Fibroblast of lung (primary cell): ENCODE measurements around the gene WASL. TPM values are rescaled to one million over a fixed set of nuclear protein-coding genes. Genes with fewer than 3 reads are reported as not detected.
"Not testable (repeated sequence)": the region's sequence is repeated elsewhere in the genome, so short reads cannot be mapped to it uniquely, and the experiment has no call there.

Experiments
- DNase-seq, 2 donors: peaks; one replicate each; pipeline versions ENCODE4 v3.0.0 to v3.0.0-alpha.2; 2010; ENCODE audit warnings: low read depth in 2 of 2
- H2AFZ ChIP-seq: 2 replicates; pipeline ENCODE4 v1.5.1; 2012; ENCODE audit warnings: low read length, control low read depth, inconsistent platforms
- H3K27ac ChIP-seq: 2 replicates; pipeline ENCODE4 v1.5.1; 2011; ENCODE audit warnings: low read length, control low read depth; ENCODE audit not compliant: insufficient read depth
- H3K27me3 ChIP-seq: 2 replicates; pipeline ENCODE4 v1.5.1; 2011; ENCODE audit warnings: mild to moderate bottlenecking, low read length; ENCODE audit not compliant: control insufficient read depth, insufficient read depth
- H3K36me3 ChIP-seq: 2 replicates; pipeline ENCODE4 v1.5.1; 2011; ENCODE audit warnings: low read length; ENCODE audit not compliant: control insufficient read depth, insufficient read depth
- H3K4me1 ChIP-seq: 2 replicates; pipeline ENCODE4 v1.5.1; 2011; ENCODE audit warnings: low read length; ENCODE audit not compliant: control insufficient read depth, insufficient read depth; ENCODE audit errors: extremely low read depth
- H3K4me2 ChIP-seq: 2 replicates; pipeline ENCODE4 v1.5.1; 2011; ENCODE audit warnings: low read length, control low read depth; ENCODE audit not compliant: insufficient read depth; ENCODE audit errors: extremely low read depth
- H3K4me3 ChIP-seq, 4 experiments: fragments of 200-600 bp in 1 of 4; sonication (generic) in 1 of 4; replicated peaks in 1 of 4; 2 replicates each; pipeline ENCODE4 v1.5.1; 2011 to 2016; ENCODE audit warnings: low read length in 4 of 4, low read depth in 3 of 4, mild to moderate bottlenecking in 3 of 4, control low read depth in 2 of 4, inconsistent platforms in 1 of 4, mixed read lengths in 1 of 4; ENCODE audit not compliant: insufficient read depth in 1 of 4; ENCODE audit errors: control extremely low read depth in 1 of 4
- H3K79me2 ChIP-seq: 2 replicates; pipeline ENCODE4 v1.5.1; 2012; ENCODE audit warnings: mild to moderate bottlenecking, low read length, inconsistent platforms; ENCODE audit not compliant: control insufficient read depth, insufficient read depth
- H3K9ac ChIP-seq: 2 replicates; pipeline ENCODE4 v1.5.1; 2011; ENCODE audit warnings: mild to moderate bottlenecking, low read length, control low read depth; ENCODE audit not compliant: insufficient read depth
- H3K9me3 ChIP-seq: 2 replicates; pipeline ENCODE4 v1.5.1; 2012; ENCODE audit warnings: low read depth, low read length; ENCODE audit not compliant: control insufficient read depth, insufficient read depth
- H4K20me1 ChIP-seq: 2 replicates; pipeline ENCODE4 v1.5.1; 2011; ENCODE audit warnings: low read length; ENCODE audit not compliant: control insufficient read depth, insufficient read depth; ENCODE audit errors: extremely low read depth
- EZH2 ChIP-seq: IDR thresholded peaks from 2 replicates; pipeline ENCODE4 v1.5.1; 2012; ENCODE audit warnings: low read length, control low read depth, mild to moderate bottlenecking; ENCODE audit errors: missing control alignments
- polyA plus RNA-seq, 2 donors: library from polyadenylated mRNA; depleted of rRNA in 1 of 2; stranded (reverse) in 1 of 2; unstranded in 1 of 2; fragments of >200 nt; gene quantifications; 2 replicates each; pipeline ENCODE4 v1.2.1, GENCODE V29; 2011 to 2012; ENCODE audit warnings: missing spikeins in 1 of 2
- total RNA-seq: library from RNA; depleted of rRNA; stranded (reverse); fragments of >200 nt; gene quantifications from 2 replicates; pipeline ENCODE4 v1.2.1, GENCODE V29; 2014
- TF ChIP-seq, protein P1 (sequence below), 2 donors: IDR thresholded peaks in 1 of 2; conservative IDR thresholded peaks in 1 of 2; 1 replicate in 1 of 2; 2 replicates in 1 of 2; pipeline ENCODE4 v1.5.1; 2011 to 2012; ENCODE audit warnings: low read length in 2 of 2, control low read depth in 1 of 2, inconsistent platforms in 1 of 2, low read depth in 1 of 2, mild to moderate bottlenecking in 1 of 2

The WASL gene
- total and polyA plus RNA-seq, 2 donors (not counting 1 experiment from before 2014, with no cell fraction given): 15.4 to 21.0 TPM

DNA sequence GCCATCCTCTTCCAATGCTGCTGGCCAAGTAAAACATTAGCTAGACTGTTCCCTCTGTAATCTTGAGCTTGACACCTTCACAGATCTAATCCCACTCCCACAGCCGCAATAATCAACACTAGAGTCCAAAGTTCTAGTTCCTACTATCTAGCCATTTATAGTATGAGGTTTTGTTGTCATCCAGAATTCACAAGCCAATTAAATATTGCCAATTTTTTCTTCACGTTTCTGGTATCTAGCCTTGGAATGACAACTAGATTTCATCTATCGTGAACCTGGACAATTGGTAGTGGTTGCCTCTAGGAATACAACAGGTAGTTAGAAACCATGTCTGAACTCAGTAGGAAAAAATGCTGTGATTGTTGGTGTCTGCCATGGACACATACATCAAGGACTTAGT, 10.4 kb downstream of the WASL start:
- Histone ChIP-seq H3K27ac (no peak overlapping the region), H3K9me3 (no peaks in the 10 kb centered on the region), H3K9ac (no peak overlapping the region), H3K4me3 (no peak overlapping the region), H3K4me1 (no peaks in the 10 kb centered on the region), H3K4me2 (no peak overlapping the region), H3K79me2 (peaks cover 90% of the 10 kb centered on the region), H4K20me1 (peaks cover 4% of the 10 kb centered on the region), H2AFZ (no peak overlapping the region), H3K36me3 (no peaks in the 10 kb centered on the region), H3K27me3 (no peaks in the 10 kb centered on the region)
- no peak for DNase-seq
- TF ChIP-seq EZH2: no peak
- TF ChIP-seq, protein P1, sequence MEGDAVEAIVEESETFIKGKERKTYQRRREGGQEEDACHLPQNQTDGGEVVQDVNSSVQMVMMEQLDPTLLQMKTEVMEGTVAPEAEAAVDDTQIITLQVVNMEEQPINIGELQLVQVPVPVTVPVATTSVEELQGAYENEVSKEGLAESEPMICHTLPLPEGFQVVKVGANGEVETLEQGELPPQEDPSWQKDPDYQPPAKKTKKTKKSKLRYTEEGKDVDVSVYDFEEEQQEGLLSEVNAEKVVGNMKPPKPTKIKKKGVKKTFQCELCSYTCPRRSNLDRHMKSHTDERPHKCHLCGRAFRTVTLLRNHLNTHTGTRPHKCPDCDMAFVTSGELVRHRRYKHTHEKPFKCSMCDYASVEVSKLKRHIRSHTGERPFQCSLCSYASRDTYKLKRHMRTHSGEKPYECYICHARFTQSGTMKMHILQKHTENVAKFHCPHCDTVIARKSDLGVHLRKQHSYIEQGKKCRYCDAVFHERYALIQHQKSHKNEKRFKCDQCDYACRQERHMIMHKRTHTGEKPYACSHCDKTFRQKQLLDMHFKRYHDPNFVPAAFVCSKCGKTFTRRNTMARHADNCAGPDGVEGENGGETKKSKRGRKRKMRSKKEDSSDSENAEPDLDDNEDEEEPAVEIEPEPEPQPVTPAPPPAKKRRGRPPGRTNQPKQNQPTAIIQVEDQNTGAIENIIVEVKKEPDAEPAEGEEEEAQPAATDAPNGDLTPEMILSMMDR (conservative IDR thresholded peaks at IDR 0.05 in 1 of 2, IDR thresholded peaks at IDR 0.05 in 1 of 2; ENCODE audit: low read depth in 1 of 2, low read length in 2 of 2): no peak

DNA sequence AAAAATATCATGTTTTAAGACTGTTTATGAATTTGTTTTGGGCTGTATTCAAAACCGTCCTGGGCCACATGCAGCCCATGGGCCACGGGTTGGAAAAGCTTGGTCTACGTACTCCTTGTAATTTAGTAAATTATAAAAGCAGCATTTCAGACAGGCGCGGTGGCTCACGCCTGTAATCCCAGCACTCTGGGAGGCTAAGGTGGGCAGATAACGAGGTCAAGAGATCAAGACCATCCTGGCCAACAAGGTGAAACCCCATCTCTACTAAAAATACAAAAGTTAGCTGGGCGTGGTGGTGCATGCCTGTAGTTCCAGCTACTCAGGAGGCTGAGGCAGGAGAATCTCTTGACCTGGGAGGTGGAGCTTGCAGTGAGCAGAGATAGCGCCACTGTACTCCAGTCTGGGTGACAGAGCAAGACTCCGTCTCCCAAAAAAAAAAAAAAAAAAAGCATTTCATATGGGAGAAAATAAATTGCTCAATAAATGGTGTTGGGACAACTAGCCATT, 11.6 kb downstream of the WASL start:
- H3K27ac ChIP-seq, H3K27me3 ChIP-seq, H2AFZ ChIP-seq, H4K20me1 ChIP-seq, DNase-seq, H3K4me1 ChIP-seq, H3K9ac ChIP-seq, H3K4me3 ChIP-seq, H3K4me2 ChIP-seq, H3K9me3 ChIP-seq, H3K36me3 ChIP-seq: not testable (repeated sequence)
- H3K79me2 ChIP-seq: peaks cover 91% of the 10 kb centered on the region

- H3K4me3 ChIP-seq: no peak overlapping the region
- H3K36me3 ChIP-seq: no peaks in the 10 kb centered on the region
- no peak for DNase-seq
- H3K27me3 ChIP-seq: no peaks in the 10 kb centered on the region
- no peak overlapping the region for H3K27ac ChIP-seq
- H4K20me1 ChIP-seq: peaks cover 2% of the 10 kb centered on the region
- no peak overlapping the region for H3K9ac ChIP-seq
- H3K79me2 ChIP-seq: peaks cover 89% of the 10 kb centered on the region
- TF ChIP-seq, protein P1 (conservative IDR thresholded peaks at IDR 0.05 in 1 of 2, IDR thresholded peaks at IDR 0.05 in 1 of 2; ENCODE audit: low read depth in 1 of 2, low read length in 2 of 2): no peak
- no peak for TF ChIP-seq EZH2
- no peaks in the 10 kb centered on the region for H3K9me3 ChIP-seq
- no peak overlapping the region for H2AFZ ChIP-seq
- no peaks in the 10 kb centered on the region for H3K4me1 ChIP-seq
- no peak overlapping the region for H3K4me2 ChIP-seq
Observed at GRCh38 chr7:123735539-123735938, 13.3 kb downstream of the WASL start.
